Superior temporal gyrus (tissue), 1 donor: ENCODE data around the gene WDR76.

Source experiments
- DNase-seq: peaks from one replicate; pipeline ENCODE4 v3.0.0-alpha.2; 2016; ENCODE audit errors: extremely low spot score

Gene WDR76

DNA sequence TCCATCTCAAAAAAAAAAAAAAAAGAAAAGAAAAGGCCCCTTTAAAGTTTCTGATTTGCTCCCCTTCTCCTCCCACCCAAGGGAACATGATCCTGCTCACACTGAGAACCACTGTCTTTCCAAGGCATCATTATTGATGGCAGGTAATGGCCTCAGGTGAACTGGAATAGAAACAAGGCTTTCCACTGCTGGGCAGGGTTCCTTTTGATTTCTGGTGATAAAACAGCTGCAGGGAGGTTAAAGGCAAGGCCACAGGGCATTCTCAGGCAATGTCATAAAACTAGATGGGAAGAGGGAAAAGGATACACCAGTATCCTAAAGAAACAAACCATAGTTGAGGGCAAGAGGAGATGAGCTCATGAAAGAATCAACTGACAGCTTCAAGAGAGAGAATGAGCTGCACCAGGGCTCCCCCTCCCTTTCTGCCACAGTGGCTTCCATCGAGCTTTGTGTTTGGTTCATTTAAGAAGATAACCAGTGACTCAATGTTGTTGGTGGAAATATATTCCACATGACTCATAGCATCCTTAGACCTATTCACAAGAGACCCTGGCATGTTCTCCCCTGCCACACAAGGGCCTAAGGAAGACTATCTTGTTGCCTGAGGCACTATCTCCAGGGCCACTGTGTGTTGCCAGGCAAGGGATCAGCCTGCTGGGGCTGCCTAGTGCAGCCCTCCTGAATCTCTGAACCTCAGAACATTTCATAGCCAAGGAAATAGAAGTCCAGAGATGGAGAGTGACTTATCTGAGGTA is 86.4 kb downstream of the WDR76 start:
- DNase-seq: peak; percentile 67

DNA sequence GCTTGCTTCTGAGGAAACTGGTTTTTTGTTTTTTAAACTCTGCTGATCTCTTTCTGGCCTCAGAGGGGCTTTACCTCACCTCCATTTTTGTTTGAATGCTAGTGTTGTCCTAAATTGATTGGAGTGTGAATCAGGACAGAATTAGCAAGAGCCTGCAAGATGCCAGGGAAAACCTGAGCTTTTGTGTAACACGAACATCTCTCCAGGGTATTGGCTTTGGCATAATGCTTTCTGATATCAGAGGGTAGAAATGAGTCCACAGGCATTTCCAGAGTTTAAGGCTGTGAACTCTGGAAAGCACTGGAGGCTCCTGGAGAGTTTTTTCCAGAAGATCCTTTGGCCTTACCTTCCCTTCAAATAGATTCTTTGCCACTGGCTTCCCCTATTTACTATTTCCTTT is 87.1 kb downstream of the WDR76 start:
- DNase-seq: no peak

DNA sequence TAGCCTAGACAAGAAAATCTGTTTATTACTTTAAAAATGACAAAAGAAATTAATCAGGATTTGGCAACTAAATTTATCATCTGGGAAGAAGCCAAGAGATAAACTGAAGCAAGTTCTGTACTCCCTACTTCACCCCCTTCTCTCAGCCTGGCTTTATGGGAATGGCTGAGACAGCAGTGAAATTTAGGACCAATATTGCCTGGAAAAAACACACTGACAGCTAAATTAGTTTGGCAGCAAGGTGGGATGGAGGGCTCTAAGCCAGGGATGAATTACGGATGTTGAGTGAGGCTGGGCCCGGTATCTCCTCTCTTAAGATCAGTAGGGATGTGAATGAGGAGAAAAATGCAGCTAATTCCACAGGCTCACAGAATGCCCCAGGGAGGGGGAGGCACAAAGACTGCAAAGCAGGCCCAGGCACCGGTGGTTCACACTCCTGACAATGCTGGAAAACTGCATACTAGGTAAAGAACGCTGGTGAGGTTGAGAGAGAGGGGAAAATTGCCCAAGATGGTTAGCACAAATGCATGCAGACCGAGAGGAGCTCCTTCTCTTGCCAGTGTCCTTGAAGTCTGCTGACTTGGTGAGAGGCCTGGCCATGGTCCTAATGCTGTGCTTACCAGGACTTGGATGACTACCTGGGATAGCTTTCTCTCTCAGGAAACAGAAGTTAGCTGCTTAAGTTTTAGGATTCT is 89.0 kb downstream of the WDR76 start:
- no peak for DNase-seq

DNA sequence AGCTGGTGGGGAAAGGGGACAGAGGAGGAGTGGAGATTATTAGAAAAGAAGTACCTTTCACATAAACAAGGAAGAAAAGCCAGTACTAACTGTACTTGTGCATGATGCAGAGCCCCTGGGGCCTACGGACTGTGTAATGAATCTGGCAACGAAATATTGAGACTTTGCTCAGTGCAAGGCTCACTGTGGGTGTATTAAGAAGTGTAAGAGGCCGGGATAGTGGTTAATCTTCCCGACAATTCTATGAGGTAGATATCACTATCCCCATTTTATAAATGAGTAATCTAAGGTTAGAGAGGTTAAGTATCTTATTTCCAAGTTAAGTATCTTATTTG is 89.5 kb downstream of the WDR76 start:
- no peak for DNase-seq
